NCI-H2227 (cell line): ENCODE measurements around the gene USP35.
"Not testable (repeated sequence)": the region's sequence is repeated elsewhere in the genome, so short reads cannot be mapped to it uniquely, and the experiment has no call there.

ENCODE experiments used
- DNase-seq: peaks from one replicate; lab custom pipeline; 2025; ENCODE audit not compliant: unreplicated experiment; lab: John Stamatoyannopoulos, UW

The USP35 gene

DNA sequence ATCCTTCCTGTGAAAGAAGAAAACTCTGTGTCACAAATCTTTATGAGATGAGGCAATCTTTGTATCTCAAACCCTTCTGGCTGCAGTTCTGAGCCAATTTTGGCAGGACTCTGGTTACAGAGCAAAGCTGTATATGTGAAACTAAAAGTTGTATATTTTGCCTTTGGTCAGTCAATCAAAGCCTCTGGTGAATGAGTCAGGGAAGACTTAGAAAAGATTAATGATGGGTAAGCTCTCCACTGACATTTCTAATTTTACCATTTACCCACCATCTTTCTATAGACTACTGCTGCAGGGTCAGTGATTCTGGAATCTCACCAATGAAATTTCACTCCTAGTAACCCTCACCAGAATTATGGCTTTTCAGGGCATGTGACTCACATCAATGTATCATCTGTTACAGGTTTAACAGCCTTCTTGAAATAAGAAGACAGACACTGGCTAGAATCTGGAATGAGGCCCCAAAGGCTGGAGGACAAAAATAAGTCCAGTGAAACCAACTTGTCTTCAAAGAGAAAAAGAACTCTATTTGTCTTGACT, 43.3 kb downstream of the USP35 start:
- DNase-seq, result no peak

- not testable (repeated sequence) for DNase-seq
These were observed 44.3 kb downstream of the USP35 start for GRCh38 chr11:78233046-78233445.

DNA sequence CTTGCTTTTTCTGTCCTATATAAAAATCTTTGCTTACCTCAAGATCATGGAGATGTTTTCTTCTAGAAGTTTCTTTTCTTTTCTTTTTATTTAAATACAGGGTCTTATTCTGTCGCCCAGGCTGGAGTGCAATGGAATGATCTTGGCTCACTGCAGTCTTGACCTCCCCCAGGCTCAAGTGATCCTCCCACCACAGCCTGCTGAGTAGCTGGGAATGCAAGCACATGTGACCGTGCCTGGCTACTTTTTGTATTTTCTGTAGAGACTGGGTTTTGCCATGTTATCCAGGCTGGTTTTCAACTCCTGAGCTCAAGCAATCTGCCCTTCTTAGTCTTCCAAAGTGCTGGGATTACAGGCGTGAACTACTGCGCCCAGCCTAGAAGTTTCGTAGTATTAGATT, 45.3 kb downstream of the USP35 start:
- DNase-seq, result no peak

DNA sequence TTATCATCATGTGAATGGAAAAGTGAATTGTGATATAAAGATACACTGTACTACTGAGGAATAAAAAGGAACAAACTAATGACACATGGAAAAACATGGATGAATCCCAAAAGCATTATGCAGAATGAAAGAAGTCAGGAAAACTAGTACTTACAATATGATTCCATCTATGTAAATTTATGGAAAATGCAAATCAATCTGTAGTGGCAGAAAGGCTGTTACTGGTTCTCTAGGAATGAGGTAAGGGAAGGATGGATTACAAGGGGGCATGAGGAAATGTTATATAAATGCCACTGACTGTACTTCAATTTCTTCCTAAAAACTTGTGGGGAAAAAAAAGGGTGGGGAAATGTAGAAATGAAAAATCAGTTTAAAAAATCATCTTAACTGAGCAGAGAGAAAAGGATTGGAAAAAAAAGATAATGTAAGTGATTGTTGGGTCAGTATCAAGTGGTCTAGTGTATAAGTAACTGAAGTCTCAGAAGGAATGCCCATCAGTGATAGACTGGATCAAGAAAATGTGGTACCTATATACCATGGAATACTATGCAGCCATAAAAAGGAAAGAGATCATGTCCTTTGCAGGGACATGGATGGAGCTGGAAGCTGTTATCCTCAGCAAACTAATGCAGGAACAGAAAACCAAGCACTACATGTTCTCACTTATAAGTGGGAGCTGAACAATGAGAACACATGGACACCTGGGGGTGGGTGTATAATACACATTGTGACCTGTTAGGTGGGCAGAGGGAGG, 48.8 kb downstream of the USP35 start:
- DNase-seq, result no peak

DNA sequence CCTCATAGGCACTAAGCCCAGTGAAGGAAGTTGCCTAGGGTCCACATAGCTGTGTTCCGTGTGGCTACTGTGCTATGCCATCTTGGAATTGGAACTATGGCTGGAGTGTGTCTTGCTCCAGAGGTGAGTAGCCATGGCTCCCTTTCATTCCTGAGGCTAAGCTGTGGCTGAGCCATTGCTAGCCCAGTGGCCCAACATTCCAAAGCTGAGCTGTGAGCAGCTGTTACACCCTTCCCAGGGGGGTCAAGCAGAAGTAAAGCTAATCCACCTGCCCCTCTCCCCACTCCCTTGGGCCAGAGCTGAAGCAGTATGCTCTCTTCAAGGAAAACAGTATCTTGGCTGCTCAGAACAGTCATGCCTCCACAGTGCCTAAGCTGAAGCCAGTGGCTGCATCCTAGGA, 51.1 kb downstream of the USP35 start:
- DNase-seq, result no peak

- DNase-seq, result no peak
These were observed 52.8 kb downstream of the USP35 start for GRCh38 chr11:78241475-78241874.

DNA sequence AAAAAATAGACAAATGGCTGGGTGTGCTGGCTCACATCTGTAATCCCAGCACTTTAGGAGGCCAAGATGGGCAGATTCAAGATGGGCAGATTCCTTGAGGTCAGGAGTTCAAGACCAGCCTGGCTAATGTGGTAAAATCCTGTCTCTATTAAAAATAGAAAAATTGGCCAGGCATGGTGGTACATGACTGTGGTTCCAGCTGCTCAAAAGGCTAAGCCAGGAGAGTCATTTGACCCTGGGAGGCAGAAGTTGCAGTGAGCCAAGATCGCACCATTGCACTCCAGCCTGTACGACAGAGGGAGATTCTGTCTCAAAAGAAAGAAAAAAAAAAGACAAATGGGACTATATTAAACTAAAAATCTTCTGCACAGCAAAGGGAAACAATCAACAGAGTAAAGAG, 55.4 kb downstream of the USP35 start:
- no peak for DNase-seq

- DNase-seq, result no peak
These were observed 56.0 kb downstream of the USP35 start for GRCh38 chr11:78244546-78245255.

GRCh38 chr11:78248191-78248590, 59.5 kb downstream of the USP35 start:
- DNase-seq, result no peak

DNA sequence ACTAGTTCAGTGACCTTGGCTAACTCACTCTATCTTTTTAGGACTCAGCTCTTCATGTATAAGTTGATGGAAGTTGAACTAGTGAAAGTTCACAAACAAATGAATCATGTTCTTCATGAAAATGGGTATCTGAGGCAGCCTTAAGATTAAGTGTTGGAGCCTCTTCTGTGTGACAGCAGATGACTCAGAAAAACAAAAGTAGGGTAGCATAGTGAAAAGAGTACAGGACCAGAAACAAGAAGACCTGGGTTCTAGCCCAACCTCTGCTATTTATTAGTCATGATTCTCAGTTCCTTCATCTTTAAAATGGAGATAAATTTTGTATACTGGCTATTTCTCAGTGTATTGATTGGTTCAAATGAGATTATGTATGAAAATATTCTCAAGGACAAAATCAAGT, 60.2 kb downstream of the USP35 start:
- DNase-seq, result no peak

DNA sequence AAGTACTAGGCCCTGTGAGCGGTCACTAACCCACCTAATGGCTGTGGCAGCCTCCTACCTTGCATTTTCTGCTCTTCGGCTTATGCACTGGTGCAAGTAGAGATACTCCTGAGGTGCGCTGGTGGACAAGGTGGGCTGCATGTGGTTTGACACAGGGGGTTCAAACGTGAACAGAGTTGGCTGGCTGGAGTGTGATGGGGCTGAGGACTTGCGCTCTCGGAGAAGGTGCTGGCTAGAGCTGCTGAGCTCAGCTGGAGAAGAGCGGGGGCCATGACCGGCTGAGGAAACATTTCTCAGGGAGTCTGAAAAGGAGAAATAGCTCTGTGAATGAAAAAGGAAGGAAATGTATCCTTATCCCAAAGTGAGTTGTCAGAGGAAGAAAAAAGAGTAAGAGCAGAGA, 61.4 kb downstream of the USP35 start:
- no peak for DNase-seq

DNA sequence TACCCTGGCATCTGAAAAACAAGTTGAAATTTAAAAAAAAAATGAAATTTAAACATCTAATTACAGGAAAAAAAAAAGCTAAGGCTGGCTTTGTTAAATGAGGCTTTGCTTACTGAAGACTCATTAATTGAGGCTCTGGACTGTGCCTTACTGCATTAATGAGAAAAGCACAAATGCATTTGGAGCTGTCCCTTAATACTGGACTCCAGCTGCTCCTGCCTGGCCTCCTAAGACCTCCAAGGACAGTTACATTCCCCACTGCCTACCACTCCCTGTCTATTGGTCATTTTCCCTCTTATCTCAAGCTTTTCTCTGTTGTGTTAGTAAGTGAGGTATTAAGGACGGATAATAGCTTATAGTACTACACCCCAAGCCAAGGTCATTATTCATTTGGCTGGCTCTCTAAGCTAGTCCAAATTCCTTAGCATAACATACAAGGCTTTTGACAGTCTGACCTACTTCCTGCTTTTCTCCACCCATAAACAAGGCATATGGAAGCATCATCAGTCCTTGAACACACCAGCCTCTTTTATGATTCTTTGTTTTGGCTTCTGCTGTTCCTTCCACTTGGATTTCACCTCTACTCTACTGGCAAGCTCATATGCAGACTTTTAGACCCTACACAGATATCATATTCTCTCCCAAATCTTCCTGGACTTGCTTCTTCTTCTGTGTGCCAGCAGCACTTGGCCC, 62.5 kb downstream of the USP35 start:
- no peak for DNase-seq

DNA sequence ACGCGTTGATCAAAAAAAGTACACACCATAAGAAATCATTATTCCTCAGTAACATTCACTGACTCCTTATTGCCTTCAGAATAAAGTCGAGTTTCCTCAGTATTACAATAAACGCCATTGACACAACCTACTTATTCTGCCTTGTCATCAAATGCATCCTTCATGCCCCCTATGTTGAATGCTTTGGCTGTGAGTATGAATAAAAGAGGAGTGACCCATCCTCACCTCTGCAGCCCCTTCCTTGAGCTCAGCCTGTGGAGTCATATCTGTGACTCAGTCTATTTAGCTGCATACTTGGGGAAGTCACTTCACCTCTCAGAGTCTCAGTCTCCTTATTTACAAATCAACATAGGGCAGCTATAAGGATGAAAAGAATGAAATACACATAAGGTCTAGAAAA, 65.1 kb downstream of the USP35 start:
- no peak for DNase-seq

DNA sequence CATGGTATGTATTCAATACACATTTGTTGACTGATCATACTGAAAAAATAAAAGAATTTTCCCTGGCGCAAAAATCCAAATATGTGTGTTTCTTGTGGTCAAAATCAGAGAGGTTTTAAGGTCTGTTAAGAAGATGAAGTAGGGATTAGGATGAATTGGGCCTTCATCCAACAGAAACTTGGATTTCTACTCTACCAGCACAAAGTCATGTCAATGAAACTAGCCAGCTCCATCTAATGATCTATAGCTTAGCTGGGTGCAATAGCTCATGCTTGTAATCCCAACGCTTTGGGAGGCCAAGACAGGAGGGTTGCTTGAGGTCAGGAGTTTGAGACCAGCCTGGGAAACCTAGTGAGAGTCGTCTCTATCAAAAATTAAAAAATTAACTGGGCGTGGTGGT, 65.5 kb downstream of the USP35 start:
- no peak for DNase-seq

DNA sequence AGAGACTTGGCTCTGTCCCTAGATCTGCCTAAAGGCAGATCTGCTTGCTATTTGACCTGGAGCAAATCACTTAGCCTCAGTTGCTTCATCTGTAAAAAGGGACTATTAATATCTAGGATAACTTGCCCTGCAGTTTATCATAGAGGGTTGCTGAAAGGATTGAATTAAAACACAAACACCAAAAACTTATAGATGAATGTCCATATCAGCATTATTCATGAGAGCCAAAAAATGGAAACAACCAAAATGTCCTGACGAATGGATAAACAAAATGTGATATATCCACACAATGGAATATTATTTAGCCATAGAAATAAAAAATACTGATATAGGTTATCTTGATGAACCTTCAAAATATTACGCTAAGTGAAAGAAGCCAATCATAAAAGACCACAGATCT, 67.2 kb downstream of the USP35 start:
- no peak for DNase-seq

- DNase-seq, result no peak
These were observed 68.2 kb downstream of the USP35 start for GRCh38 chr11:78256962-78257361.

DNA sequence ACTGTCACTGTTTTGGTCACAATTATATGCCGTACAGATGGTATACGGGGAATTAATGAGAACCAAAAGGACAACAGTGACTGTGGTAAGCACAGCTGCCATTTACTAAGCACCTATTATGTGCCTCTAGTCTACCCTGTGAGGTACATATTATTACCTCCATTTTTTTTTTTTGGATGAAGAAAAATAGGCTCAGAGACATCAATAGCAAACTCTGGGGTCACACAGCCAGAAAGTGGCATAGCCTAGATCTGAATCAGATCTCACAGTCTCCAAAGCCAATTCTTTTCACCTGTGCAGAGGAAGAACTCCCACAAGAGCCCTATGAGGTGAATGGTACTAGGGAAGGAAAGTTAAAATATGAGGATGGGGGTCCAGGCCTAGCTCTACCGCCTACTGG, 68.9 kb downstream of the USP35 start:
- no peak for DNase-seq

GRCh38 chr11:78259777-78260487, 71.2 kb downstream of the USP35 start:
- DNase-seq, result peak; percentile 22

GRCh38 chr11:78261367-78261766, 72.6 kb downstream of the USP35 start:
- DNase-seq, result no peak

DNA sequence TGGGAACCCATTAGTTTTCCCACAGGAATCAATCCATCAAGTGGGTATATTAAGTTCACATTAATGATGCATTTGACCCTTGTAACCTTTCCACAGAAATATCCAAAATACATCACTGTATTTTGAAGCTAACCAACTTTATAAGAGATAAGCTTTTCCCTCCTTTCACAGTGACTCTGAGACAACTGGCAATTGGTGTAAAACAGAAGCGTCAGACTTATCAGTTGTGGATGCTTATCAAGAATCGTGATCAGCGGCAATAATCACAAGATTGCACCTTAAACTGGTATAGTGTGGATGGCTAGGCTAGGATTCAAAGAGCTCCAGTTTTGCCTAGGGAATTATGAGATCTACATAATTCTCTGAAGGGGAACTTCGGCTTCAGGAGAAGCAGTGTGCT, 73.1 kb downstream of the USP35 start:
- no peak for DNase-seq

DNA sequence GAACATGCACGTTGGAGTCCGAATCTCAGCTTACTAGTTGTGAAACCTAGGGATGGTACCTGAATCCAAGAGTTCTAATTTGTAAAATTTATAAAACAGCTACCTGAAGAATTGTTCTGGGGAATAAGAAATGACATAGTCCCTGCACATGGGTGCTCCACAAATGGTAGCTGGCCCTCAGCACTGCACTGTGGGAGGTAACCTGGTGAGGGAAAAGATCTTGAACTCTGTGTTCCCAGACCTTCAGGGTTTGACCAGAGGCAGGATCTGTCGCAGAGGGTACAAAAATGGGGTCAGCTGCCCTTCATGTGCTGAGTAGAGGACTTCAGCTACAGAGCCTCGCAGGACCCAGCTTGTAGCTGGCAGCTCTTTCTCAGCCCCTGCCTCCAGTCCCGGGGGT, 73.5 kb downstream of the USP35 start:
- no peak for DNase-seq
